Erythroblast (primary cell): Measurements from ENCODE around the gene AHCY.

Experiments
- GATA1 ChIP-seq: IDR thresholded peaks from 2 replicates; pipeline ENCODE4 v1.6.1; 2011; ENCODE audit warnings: low read depth, mild to moderate bottlenecking, control low read depth, low read length, moderate library complexity
- POLR2A ChIP-seq: IDR thresholded peaks from 2 replicates; pipeline ENCODE4 v1.6.1; 2011; ENCODE audit warnings: mild to moderate bottlenecking, low read length

GRCh38 chr20:34254979-34255378 is 48.2 kb downstream of the AHCY start:
- TF ChIP-seq POLR2A (no peak), GATA1 (no peak)
